ENCODE data around the gene PRMT7. TPM values are rescaled to one million over a fixed set of nuclear protein-coding genes. Genes with fewer than 3 reads are reported as not detected.

Gene PRMT7
- total RNA-seq, 1 donor = 42.7 TPM

DNA sequence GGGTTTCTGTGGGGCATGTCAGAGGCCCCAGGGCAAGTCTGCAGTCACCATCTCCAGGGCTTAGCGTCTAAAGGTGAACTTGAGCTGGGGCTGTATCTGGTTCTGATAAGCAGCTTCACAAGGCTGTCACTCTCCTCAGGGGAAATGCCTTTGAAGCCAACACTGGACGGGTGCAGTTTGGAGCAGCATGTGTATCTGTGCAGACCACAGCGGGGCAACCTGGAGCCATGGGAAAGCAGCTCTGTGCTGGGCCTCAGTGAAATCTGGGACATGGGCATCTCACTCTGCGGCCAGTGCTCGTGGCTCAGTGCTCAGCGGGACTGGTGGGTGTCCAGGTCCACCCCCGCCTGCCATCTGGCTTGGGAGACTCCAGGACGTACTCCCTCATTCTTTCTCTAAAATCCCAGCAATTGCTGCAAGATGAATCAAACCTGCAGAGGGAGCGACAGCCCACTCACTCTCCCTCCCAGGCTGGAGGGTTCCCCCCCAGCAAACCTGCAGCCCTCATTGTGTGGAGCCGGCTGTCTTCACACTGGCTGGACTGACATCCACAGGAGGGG, 63.5 kb downstream of the PRMT7 start:
- H3K4me3 ChIP-seq (ENCODE audit: low read depth, low read length) = no peak overlapping the region
- no peak for DNase-seq (ENCODE audit: low read depth)
- TF ChIP-seq CTCF (IDR thresholded peaks at IDR 0.05; ENCODE audit: insufficient read depth, low read depth, low read length) = no peak

- no peak for TF ChIP-seq CTCF (IDR thresholded peaks at IDR 0.05; ENCODE audit: insufficient read depth, low read depth, low read length)
- no peak overlapping the region for H3K4me3 ChIP-seq (ENCODE audit: low read depth, low read length)
- DNase-seq (ENCODE audit: low read depth) = no peak
Measured at GRCh38 chr16:68374961-68375660, 64.3 kb downstream of the PRMT7 start.

DNA sequence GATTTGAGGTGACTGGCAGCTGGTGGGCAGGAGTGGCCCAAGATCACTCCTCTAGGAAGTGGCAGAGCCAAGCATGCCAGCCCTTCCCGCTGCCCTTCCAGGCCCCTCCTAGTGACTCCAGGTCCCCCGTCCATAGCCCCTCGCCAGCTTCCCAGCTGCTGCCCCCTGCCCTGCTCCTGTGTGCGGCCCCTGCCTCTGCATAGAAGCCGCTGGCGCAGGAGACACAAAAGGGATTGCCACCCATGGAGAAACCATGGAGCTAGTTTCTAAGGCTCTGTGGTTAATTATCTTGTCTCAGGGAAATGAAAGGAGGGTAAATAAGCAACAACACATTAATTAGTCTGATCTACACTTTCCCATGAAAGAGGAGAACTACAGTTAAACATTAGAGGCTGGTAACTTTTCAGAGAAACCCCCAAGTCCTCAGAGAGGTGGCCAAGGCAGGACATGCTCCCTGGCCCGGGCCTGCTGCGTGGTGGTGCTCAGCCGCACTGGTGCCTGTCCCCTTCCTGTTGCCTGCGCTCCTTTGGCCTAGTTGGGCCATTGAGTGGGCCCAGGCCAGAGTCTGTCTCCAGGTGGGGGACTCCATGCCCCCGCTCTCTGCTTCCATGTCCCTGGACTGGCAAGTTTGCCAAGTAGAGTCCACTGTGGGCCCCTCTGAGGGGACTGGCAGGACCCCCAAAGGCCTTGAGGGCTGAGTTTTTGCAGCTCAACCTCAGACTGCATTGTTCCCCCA, 65.2 kb downstream of the PRMT7 start:
- no peak for TF ChIP-seq CTCF (IDR thresholded peaks at IDR 0.05; ENCODE audit: insufficient read depth, low read depth, low read length)
- DNase-seq (ENCODE audit: low read depth) = no peak

GRCh38 chr16:68376590-68376989, 65.8 kb downstream of the PRMT7 start:
- no peak for DNase-seq (ENCODE audit: low read depth)
- TF ChIP-seq CTCF (IDR thresholded peaks at IDR 0.05; ENCODE audit: insufficient read depth, low read depth, low read length) = no peak
- H3K4me3 ChIP-seq (ENCODE audit: low read depth, low read length) = no peak overlapping the region

More for the DNA sequence above, 65.2 kb downstream of the PRMT7 start:
- H3K4me3 ChIP-seq (ENCODE audit: low read depth, low read length) = no peak overlapping the region

- no peak for TF ChIP-seq CTCF (IDR thresholded peaks at IDR 0.05; ENCODE audit: insufficient read depth, low read depth, low read length)
- DNase-seq (ENCODE audit: low read depth) = no peak
- H3K4me3 ChIP-seq (ENCODE audit: low read depth, low read length) = no peak overlapping the region
Measured at GRCh38 chr16:68377221-68377620, 66.4 kb downstream of the PRMT7 start.

DNA sequence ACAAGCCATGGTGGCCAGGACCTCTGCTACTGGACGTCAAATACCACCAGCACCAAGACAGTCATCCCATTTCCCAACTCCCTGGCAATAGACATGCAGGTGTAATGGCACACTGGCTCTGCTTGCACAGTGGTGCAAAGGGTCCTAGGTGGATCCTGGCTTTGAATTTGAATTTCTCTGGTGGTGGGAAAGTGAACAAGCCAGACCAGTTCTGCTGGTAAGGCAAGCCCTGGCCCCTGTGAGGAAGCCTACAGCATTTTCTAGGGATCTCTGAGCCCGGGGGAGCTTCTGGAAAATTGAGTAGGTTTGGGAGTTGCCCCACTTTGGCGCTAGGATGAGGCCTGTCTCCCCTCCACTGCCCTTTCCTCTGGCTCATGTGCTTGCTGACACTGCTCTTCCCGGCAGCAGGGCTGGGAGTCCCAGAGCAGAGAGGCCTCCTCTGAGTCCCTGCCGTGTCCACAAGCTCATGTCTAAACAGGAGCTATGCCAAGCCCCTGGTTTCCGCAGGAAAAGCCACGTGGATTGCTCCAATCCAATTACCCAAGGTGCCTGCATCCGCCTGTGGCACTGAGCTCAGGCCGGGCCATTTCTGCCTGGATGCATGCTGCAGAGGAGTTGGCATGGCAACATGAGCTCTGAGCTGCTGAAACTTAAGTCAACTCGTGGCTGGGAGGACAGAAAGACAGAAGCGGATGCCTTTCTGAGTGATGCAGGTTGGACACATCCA, 67.0 kb downstream of the PRMT7 start:
- no peak for DNase-seq (ENCODE audit: low read depth)
- H3K4me3 ChIP-seq (ENCODE audit: low read depth, low read length) = no peak overlapping the region
- TF ChIP-seq CTCF (IDR thresholded peaks at IDR 0.05; ENCODE audit: insufficient read depth, low read depth, low read length) = no peak
